ENCODE measurements around the gene KRTAP10-6. TPM values are rescaled to one million over a fixed set of nuclear protein-coding genes. Genes with fewer than 3 reads are reported as not detected.

KRTAP10-6 gene
- polyA plus RNA-seq, 2 of the 4 experiments (the other 2 are of a cell fraction), result not detected

DNA sequence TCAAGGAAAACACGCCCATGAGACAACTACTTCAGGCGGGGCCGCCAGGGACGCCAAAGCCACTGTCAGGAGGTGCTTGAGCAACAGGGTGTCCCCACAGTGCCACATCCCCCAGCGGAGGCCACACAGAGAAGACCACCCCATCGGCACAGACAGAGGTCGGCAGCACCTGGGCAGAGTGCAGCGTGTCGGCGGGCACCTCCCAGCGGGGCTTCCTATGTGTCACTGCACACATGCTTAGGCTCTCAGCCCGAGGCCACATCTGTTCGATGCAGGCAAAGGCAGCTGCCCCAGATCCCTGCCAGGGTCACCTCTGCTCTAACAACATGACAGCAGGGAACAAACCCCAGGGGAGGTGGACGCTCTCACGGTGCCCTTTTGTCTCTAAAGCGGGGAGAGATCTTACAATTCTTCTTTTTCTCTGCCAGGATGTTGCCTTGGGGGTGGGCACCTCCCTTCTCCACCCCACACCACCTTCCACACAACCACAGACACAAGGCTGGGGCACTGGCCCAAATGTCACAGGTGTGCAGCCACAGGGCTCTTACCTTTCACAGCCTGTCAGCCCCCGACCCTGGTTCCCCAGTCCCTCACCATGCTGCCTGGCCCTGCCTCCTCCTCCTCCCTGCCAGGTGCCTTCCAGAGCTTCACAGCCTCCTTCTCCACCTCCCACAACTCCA is 23.7 kb upstream of the KRTAP10-6 start:
- TF ChIP-seq, protein P1, sequence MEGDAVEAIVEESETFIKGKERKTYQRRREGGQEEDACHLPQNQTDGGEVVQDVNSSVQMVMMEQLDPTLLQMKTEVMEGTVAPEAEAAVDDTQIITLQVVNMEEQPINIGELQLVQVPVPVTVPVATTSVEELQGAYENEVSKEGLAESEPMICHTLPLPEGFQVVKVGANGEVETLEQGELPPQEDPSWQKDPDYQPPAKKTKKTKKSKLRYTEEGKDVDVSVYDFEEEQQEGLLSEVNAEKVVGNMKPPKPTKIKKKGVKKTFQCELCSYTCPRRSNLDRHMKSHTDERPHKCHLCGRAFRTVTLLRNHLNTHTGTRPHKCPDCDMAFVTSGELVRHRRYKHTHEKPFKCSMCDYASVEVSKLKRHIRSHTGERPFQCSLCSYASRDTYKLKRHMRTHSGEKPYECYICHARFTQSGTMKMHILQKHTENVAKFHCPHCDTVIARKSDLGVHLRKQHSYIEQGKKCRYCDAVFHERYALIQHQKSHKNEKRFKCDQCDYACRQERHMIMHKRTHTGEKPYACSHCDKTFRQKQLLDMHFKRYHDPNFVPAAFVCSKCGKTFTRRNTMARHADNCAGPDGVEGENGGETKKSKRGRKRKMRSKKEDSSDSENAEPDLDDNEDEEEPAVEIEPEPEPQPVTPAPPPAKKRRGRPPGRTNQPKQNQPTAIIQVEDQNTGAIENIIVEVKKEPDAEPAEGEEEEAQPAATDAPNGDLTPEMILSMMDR (IDR thresholded peaks at IDR 0.05), result no peak
- TF ChIP-seq NR3C1 (IDR thresholded peaks at IDR 0.05) (no peak), CEBPB (IDR thresholded peaks at IDR 0.05) (no peak), ZC3H11A (IDR thresholded peaks at IDR 0.05) (no peak), MAFK (IDR thresholded peaks at IDR 0.05; ENCODE audit: partially characterized antibody) (no peak), ZFP36 (IDR thresholded peaks at IDR 0.05; ENCODE audit: borderline replicate concordance, partially characterized antibody) (no peak), PHF8 (IDR thresholded peaks at IDR 0.05; ENCODE audit: borderline replicate concordance, low read depth) (no peak), ESRRA (IDR thresholded peaks at IDR 0.05; ENCODE audit: borderline replicate concordance, low read length) (no peak), RFX5 (IDR thresholded peaks at IDR 0.05) (no peak)
- TF ChIP-seq, protein P2, sequence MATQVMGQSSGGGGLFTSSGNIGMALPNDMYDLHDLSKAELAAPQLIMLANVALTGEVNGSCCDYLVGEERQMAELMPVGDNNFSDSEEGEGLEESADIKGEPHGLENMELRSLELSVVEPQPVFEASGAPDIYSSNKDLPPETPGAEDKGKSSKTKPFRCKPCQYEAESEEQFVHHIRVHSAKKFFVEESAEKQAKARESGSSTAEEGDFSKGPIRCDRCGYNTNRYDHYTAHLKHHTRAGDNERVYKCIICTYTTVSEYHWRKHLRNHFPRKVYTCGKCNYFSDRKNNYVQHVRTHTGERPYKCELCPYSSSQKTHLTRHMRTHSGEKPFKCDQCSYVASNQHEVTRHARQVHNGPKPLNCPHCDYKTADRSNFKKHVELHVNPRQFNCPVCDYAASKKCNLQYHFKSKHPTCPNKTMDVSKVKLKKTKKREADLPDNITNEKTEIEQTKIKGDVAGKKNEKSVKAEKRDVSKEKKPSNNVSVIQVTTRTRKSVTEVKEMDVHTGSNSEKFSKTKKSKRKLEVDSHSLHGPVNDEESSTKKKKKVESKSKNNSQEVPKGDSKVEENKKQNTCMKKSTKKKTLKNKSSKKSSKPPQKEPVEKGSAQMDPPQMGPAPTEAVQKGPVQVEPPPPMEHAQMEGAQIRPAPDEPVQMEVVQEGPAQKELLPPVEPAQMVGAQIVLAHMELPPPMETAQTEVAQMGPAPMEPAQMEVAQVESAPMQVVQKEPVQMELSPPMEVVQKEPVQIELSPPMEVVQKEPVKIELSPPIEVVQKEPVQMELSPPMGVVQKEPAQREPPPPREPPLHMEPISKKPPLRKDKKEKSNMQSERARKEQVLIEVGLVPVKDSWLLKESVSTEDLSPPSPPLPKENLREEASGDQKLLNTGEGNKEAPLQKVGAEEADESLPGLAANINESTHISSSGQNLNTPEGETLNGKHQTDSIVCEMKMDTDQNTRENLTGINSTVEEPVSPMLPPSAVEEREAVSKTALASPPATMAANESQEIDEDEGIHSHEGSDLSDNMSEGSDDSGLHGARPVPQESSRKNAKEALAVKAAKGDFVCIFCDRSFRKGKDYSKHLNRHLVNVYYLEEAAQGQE (IDR thresholded peaks at IDR 0.05), result no peak
- Histone ChIP-seq H3K9me3 (0 out of 3 replicates have a peak, but pooled peaks cover 2% of the 10 kb centered on the region), H3K4me2 (no peak overlapping the region), H3K27ac (no peak overlapping the region), H3K4me1 (no peaks in the 10 kb centered on the region), H3K4me3 (no peak overlapping the region)
- no peak for DNase-seq (ENCODE audit: low read depth in 1 of 2, low spot score in 1 of 2)
- no peak for ATAC-seq
- FAIRE-seq, result no peak
- ChIA-PET CTCF (no interaction called here), POLR2A (no interaction called here)
- 29% methylated on average over 4 of the region's 17 CpGs for WGBS (ENCODE audit: missing lambda C conversion rate)

DNA sequence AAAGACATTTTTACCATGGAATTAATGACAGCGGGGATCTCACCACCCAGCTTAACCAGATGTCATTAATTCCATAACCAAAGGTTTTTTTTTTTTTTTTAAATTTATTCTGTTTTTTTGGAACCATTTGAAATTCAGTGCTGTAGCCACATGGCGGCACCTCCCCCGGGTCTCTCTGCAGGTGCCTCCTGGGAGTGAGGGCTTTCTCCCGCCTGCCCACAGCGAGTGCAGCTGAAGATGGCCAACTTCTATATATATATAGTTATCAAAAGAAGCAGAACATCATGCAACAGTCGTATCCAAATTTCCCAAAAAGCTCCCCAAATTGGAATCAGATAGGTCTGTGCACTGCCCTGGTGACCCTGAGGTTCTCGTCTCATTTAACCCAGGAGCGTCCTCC is 23.2 kb upstream of the KRTAP10-6 start:
- no peak for ATAC-seq
- WGBS (ENCODE audit: missing lambda C conversion rate), result 8% methylated on average over 7 of the region's 8 CpGs
- FAIRE-seq, result no peak
- H3K27ac ChIP-seq, result no peak overlapping the region
- H3K4me3 ChIP-seq, result no peak overlapping the region
- no peak for DNase-seq (ENCODE audit: low read depth in 1 of 2, low spot score in 1 of 2)
- CTCF ChIA-PET, result interaction anchor here (0.6 kb wide), 2 partner anchors 24 to 61 kb away, joined by 3 to 5 read pairs; no protein-coding TSS in a partner anchor
- no peak overlapping the region for H3K4me2 ChIP-seq
- POLR2A ChIA-PET, result no interaction called here
- 0 out of 3 replicates have a peak, but pooled peaks cover 2% of the 10 kb centered on the region for H3K9me3 ChIP-seq
- H3K4me1 ChIP-seq, result no peaks in the 10 kb centered on the region
- TF ChIP-seq, protein P3, sequence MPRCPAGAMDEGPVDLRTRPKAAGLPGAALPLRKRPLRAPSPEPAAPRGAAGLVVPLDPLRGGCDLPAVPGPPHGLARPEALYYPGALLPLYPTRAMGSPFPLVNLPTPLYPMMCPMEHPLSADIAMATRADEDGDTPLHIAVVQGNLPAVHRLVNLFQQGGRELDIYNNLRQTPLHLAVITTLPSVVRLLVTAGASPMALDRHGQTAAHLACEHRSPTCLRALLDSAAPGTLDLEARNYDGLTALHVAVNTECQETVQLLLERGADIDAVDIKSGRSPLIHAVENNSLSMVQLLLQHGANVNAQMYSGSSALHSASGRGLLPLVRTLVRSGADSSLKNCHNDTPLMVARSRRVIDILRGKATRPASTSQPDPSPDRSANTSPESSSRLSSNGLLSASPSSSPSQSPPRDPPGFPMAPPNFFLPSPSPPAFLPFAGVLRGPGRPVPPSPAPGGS (IDR thresholded peaks at IDR 0.05), result no peak
- TF ChIP-seq SREBF2 (IDR thresholded peaks at IDR 0.05) (no peak), SMC3 (IDR thresholded peaks at IDR 0.05) (no peak), FOXS1 (CRISPR knock-in tag; IDR thresholded peaks at IDR 0.05) (no peak), NFE2L2 (conservative IDR thresholded peaks at IDR 0.05; ENCODE audit: low read length) (no peak), MAZ (IDR thresholded peaks at IDR 0.05; ENCODE audit: borderline replicate concordance, low read depth, low read length) (no peak), ZNF302 (CRISPR knock-in tag; IDR thresholded peaks at IDR 0.05) (no peak), EHF (CRISPR knock-in tag; IDR thresholded peaks at IDR 0.05) (no peak), TP53 (CRISPR knock-in tag; IDR thresholded peaks at IDR 0.05) (no peak), GATA3 (IDR thresholded peaks at IDR 0.05; ENCODE audit: borderline replicate concordance) (no peak), KDM5A (IDR thresholded peaks at IDR 0.05) (no peak)
- TF ChIP-seq, protein P4, sequence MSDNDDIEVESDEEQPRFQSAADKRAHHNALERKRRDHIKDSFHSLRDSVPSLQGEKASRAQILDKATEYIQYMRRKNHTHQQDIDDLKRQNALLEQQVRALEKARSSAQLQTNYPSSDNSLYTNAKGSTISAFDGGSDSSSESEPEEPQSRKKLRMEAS (IDR thresholded peaks at IDR 0.05), result no peak
- TF ChIP-seq, protein P2 (IDR thresholded peaks at IDR 0.05), result no peak
